ENCODE data around the gene DNAAF5.
"Not testable (repeated sequence)": the region's sequence is repeated elsewhere in the genome, so short reads cannot be mapped to it uniquely, and the experiment has no call there.

The DNAAF5 gene

GRCh38 chr7:730501-731439, 4.3 kb downstream of the DNAAF5 start:
- no peak for DNase-seq

- no peak for DNase-seq
Observed at GRCh38 chr7:731440-732085, 5.1 kb downstream of the DNAAF5 start.

- DNase-seq = no peak
Observed at GRCh38 chr7:732094-732541, 5.6 kb downstream of the DNAAF5 start.

GRCh38 chr7:732556-732955, 6.1 kb downstream of the DNAAF5 start:
- no peak for DNase-seq

- no peak for DNase-seq
Observed at GRCh38 chr7:734214-734613, 7.7 kb downstream of the DNAAF5 start.

GRCh38 chr7:734808-735207, 8.3 kb downstream of the DNAAF5 start:
- no peak for DNase-seq

GRCh38 chr7:738241-738640, 11.7 kb downstream of the DNAAF5 start:
- no peak for DNase-seq

- no peak for DNase-seq
Observed at GRCh38 chr7:738723-739454, 12.4 kb downstream of the DNAAF5 start.

GRCh38 chr7:739455-739982, 13.0 kb downstream of the DNAAF5 start:
- DNase-seq = no peak

GRCh38 chr7:739983-740942, 13.8 kb downstream of the DNAAF5 start:
- no peak for DNase-seq

GRCh38 chr7:741191-741671, 14.7 kb downstream of the DNAAF5 start:
- DNase-seq = no peak

GRCh38 chr7:741850-742249, 15.4 kb downstream of the DNAAF5 start:
- no peak for DNase-seq

GRCh38 chr7:742791-743190, 16.3 kb downstream of the DNAAF5 start:
- no peak for DNase-seq

GRCh38 chr7:743341-744127, 17.0 kb downstream of the DNAAF5 start:
- DNase-seq = not testable (repeated sequence)

GRCh38 chr7:744128-744520, 17.6 kb downstream of the DNAAF5 start:
- not testable (repeated sequence) for DNase-seq

- DNase-seq = no peak
Observed at GRCh38 chr7:744854-745430, 18.4 kb downstream of the DNAAF5 start.

- no peak for DNase-seq
Observed at GRCh38 chr7:745431-746154, 19.1 kb downstream of the DNAAF5 start.

GRCh38 chr7:746155-747061, 19.9 kb downstream of the DNAAF5 start:
- DNase-seq = no peak

- DNase-seq = no peak
Observed at GRCh38 chr7:747186-747585, 20.7 kb downstream of the DNAAF5 start.

Measured in CD4-positive, alpha-beta T cell treated with Interleukin-4 for 1 hour (primary cell).